DMS79 treated with DMSO at 0.1 percent for 48 hours (cell line): ENCODE data around the gene PIGQ.

Experiments
- DNase-seq: peaks from one replicate; lab custom pipeline; 2025; lab: John Stamatoyannopoulos, UW

The PIGQ gene

GRCh38 chr16:555528-556473 is 14.0 kb upstream of the PIGQ start:
- DNase-seq, result no peak

GRCh38 chr16:556474-557173 is 13.1 kb upstream of the PIGQ start:
- DNase-seq, result no peak

DNA sequence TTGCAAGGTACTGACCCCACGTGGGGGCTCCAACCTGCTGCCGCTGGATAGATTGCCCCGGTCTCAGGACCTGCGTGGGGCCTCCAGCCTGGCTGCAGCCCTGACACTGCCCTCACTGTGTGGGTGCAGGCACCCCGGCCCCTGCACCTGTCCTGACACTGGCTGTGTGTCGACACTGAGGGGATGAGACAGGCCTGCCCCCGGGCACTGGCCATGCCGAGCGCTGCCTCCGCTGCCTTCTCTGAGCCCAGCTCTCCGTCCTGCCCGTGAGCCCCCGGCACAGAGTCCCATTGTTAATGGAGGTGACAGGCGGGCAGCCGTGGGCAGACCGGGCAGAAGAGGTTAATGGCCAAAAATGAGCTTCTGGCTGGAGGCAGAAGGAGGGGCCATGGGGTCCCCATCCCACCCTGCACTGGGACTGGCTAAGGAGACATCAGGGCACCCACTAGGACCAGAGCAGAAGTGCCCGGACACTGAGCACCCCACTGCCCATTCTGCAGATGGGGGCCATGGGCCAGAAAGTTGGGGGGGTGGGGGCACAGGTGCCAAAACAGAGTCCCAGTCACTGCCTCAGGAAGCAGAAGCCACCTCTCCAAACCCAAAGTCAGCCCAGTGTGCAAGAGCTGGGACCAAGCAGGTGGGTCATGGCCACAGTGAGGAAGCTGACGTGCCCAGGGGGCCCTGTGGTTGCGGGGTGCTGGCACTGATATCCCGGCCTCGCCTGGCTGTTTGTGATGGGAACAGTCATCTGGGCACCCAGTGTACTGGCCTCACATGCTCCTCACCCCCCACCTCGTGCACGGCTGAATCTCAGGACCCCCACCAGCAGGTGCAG is 12.1 kb upstream of the PIGQ start:
- DNase-seq, result no peak

DNA sequence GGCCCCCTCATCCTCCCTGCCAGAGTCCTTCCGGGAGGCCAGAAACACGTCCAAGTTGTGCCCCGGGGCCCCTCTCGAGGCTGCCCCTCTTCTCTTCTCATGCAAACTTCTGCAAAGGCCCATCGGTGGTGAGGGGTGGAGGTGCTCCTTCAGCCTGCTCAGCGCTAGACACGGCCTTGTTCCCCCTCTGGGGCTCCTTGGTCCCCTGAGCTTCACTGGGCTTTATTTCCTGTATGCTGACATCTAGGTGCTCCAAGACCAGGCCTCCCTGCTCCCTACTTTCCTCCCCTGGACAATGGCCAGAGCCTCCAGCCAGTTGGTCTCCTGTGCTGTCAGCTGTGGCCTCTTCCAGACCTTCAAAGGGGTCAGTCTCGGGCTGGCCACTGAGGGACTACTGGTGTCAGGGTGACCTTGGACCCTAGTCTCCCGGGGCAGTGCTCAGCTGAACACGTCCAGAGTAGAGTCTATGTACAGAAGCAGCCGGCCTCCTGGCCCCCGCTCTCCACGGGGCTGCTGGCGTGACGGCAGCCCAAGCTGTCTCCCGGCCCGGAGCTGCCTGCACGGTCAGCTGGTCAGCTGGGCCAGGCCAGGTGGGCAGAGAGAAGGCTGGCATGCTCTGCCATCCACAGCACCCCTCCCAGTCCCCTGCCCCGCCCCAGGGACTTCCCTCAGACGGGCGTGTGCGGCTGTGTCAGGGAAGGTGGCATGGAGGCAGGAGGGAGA is 11.3 kb upstream of the PIGQ start:
- no peak for DNase-seq

DNA sequence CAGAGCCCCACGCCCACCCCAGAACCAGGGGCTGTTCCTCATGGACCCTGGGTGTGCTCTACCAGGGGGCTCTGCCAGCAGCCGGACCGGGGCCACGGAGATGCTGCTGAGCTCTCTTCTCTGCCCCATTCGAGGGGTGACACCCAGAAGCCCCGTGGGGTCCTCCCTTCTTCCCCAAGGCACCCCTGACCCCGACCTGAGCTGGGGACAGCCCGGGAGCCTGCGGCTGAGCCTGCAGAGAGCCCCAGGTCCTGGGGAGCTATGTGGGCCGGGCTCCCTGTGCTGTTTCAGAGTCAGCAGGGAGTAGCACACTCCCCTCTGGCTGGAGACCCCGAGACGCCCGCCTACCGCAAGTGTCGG is 10.8 kb upstream of the PIGQ start:
- no peak for DNase-seq

- DNase-seq, result no peak
Measured at GRCh38 chr16:559411-560203, 10.2 kb upstream of the PIGQ start.

- DNase-seq, result no peak
Measured at GRCh38 chr16:560204-560700, 9.5 kb upstream of the PIGQ start, which contains the start of gene PRR35. PRR35 (plus strand) TSS chr16:560394; CDS start chr16:563295, 2,901 bp downstream.

DNA sequence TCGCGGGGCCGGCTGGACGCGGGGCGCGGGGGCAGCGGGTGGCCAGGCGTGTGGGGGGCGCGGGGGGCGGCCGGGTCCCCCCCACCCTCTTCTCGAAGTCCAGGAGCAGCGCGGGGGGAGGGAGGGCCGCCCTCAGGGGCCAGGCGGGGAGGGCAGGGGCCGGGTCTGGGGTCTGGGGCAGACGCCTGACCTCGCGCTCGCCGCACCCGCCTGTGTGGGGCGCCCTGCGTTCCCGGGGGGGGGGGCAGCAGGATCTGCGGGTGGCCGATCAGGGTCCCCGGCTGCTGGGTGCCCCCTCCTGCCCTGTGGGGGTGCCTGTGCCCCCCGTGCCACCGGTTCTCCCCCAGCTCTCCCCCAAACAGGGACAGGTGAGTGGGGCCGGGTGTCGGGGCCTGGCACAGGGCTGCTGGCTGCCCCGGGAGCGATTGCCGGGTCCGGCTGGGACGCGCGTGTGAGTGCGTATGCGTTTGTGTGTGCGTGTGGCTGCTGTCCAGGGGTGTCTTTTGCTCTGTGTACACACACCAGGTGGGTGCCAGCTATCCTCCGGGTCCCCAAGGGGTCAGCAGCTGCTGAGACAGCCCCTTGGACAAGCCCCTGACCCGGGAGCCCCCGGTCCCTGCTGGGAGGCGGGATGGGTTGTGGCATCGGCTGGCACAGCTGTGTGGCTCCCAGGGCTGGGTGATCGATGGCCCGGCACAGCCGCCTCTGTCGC is 8.9 kb upstream of the PIGQ start:
- DNase-seq, result no peak

DNA sequence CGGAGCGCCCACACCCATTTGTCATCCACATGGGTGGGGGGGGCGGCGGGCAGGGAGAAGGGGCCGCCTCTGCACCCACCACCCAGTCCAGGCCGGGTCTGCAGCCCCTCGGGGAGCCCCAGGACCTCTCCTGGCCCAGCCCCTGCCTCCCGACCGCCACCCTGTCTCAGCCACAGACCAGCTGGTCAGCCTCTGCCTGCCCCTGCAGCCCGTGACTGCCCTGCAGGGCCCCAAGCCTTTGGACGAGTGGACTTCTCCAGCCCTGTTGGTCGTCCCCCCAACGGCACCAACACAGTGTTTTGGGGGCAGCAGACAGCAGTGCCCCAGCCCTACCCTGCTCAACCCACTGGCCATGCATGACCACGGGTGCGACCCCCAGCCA is 8.4 kb upstream of the PIGQ start:
- no peak for DNase-seq

DNA sequence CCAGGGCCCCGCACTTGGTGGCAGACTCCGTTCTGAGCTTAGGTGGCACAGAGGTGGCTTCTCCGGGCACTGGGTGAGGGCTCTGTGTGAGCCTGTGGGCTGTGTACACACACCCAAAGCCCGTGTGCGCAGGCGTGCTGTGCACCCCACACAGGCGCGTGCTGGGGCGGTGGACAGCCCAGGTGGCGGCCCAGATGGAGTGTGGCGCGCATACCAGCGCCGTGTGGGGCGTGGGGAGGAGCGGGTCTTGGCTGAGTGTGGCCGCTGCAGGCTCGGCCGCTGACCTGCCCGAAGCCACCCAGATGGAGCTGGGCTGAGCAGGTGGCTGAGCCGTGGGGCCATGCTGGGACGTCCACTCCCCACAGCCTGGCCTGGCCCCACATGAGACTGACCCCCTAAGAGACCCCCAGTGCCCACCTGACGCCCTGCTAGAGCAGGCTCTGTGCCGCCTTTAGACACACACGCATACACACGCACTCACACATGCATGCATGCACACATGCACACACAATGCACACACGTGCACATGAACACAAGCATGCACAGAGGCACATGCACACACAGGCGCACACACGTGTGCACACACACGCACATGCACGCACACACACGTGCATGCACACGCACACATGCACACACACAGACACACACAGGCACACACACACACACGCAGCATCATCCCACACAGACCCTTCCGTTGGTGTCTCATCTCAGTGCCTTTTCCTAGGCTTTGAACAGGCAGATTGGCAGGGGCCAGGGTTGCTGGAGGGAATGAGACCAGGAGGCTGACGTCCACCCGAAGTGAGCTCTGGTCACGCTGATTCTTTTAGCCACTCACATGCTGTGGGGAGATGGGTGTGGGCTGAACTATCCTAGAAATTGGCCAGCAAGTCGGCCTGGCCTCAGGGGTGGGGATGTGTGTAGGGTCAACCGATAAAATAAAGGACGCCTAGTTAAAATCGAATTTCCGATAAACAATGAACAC is 7.5 kb upstream of the PIGQ start:
- DNase-seq, result no peak

DNA sequence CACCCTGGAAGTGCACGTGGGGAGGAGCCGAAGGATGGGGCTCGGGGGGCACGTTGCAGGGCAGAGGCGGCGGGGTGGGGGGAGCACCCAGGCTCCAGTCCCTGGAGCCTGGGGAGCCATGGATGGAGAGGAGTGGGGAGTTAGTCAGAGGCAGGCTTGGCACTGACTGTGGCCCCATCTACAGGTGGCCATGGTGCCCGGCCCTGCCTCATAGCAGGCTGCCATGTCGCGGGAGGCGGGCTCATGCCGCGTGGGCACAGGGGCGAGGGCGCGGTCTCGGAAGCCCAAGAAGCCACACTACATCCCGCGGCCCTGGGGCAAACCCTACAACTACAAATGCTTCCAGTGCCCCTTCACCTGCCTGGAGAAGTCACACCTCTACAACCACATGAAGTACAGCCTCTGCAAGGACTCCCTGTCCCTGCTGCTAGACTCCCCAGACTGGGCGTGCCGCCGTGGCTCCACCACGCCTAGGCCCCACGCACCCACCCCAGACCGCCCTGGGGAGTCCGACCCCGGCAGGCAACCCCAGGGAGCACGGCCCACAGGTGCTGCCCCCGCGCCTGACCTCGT is 6.6 kb upstream of the PIGQ start:
- DNase-seq, result no peak

- DNase-seq, result no peak
Measured at GRCh38 chr16:564690-565418, 4.9 kb upstream of the PIGQ start.

GRCh38 chr16:565419-566330 is 4.1 kb upstream of the PIGQ start:
- DNase-seq, result no peak

- DNase-seq, result no peak
Measured at GRCh38 chr16:566475-567372, 3.0 kb upstream of the PIGQ start, which contains the start of gene NHLRC4. NHLRC4 (plus strand) TSS chr16:567005; CDS start chr16:568048, 1,043 bp downstream.
